Activated T-cell treated with anti-CD3 and anti-CD28 coated beads for 24 hours (primary cell): ENCODE measurements around the gene F12.
"Not testable (repeated sequence)": the region's sequence is repeated elsewhere in the genome, so short reads cannot be mapped to it uniquely, and the experiment has no call there.

Experiments used
- DNase-seq: peaks from one replicate; pipeline ENCODE4 v3.0.0-alpha.2; 2020; ENCODE audit warnings: low read depth

The F12 gene

GRCh38 chr5:177387405-177387804, 22.0 kb downstream of the F12 start:
- DNase-seq = no peak

- no peak for DNase-seq
These were observed 22.8 kb downstream of the F12 start for GRCh38 chr5:177386542-177386941.

DNA sequence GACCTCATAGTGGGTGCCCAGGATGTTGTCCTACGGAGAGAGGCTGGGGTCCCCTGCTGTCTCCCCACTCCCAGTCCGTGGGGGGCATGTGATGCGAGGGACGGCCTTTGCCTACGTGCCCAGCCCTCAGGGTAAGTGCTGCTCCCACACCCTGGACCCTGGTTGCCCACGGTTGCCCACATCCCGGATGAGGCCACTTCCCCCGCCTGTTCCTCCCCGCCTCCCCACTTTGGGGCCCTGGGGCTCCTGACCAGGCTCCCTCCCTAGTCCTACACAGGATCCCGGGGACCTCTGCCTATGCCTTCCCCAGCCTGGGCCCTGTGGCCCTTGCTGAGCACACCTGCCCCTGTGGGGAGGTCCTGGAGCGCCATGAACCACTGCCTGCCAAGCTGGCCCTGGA, 23.6 kb downstream of the F12 start:
- no peak for DNase-seq

DNA sequence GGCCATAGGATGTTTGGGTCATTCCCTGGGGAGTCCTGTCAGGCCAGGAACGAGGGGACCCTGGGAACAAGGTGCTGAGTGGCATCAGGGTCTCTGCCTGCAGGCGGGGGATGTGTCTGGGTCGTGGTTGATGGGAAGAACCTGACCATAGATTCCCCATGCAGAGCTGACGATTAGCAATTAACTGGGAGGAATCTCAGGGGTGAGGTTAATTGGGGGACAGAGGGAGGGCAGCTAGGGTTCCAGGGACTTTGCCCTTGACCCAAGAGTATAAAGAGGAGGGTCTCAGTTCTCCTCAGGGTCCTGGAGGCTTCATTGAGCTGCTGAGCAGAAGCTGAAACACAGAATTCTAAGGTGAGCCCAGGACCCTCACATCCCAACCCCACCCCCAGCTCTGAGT, 25.2 kb downstream of the F12 start, which contains the start of gene SLC34A1:
Gene SLC34A1, plus strand, starts transcription at position 301 of the 400 bp plus-strand sequence. CDS start 1,308 bp downstream, outside the sequence.
- no peak for DNase-seq

DNA sequence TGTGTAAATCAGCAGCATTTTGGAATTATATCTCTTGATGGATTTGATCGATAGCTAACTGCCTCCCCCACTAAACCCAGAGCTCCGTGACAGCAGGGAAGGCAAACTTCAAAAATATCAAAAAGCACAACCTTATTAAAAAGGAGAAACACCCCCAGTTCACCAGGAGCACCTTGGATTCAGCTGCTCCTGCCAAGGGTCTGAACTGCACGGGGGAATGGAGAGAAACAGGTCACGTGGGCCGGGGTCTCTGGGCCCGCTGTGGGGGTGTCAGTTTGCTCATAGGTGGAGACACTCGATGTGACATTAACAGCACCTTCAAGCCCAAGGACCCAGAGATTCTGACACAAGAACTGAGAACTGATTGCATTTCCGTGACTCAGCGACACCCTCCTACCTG, 26.2 kb downstream of the F12 start:
- no peak for DNase-seq

- no peak for DNase-seq
These were observed 26.8 kb downstream of the F12 start for GRCh38 chr5:177382423-177383029.

- no peak for DNase-seq
These were observed 28.6 kb downstream of the F12 start for GRCh38 chr5:177380805-177381126.

- no peak for DNase-seq
These were observed 30.2 kb downstream of the F12 start for GRCh38 chr5:177378884-177379883.

DNA sequence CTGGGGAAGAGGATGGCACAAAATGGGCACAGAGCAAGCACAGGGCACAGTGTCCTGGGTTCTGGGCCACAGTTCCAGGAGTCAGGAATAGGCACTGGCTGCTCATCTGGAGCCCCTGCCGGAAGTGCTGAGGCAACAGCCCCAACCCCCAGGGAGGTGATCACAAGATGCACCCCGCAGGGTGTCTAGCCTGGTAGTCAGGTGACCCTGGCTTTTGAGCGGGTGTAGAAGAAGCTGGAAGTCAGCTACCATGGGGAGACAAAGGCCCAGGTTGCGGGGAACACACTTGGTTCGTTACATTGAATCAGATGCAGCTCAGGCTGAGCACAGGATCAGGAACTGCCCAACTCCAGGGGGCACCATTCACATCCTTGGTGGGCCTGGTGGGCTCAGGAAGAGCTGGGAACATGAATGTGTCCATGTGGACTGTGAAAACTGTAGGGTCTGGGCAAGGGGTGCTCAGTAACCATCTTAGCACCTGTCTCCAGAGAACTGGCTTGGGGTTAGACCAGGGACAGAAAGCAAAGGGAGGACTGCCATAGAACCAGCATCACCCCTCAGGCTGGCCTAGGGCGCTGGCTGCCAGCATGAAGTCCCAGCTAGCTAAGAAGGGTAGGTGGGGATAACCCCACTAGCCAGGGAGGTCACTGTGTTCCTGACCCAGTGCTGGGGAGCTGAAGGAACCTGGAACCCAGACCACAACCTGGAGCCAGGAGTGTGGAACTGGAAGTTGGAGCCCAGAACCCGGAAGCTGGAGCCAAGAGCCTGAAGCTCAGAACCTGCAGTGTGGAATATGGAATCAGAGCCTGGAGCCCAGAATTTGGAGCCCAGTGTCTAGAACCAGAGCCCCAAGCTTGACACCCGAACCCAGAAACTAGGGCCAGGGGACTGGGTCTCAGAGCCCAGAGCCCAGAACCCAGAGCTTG, 31.2 kb downstream of the F12 start:
- DNase-seq = no peak

- no peak for DNase-seq
These were observed 33.3 kb downstream of the F12 start for GRCh38 chr5:177376107-177376506.

DNA sequence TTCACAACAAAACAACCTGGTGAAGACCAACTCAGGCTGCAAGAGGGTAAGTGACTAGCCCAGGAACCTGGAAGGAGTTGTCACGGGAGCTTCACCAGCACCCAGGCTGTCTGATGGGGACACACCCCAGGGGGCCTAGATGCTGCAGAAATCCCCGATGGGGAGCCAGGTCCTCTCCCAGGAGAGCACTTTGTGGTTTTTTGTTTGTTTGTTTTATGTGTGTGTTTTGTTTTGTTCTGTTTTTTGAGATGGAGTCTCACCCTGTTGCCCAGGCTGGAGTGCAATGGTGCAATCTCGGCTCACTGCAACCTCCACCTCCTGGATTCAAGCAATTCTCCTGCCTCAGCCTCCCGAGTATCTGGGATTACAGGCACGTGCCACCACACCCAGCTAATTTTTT, 33.8 kb downstream of the F12 start:
- not testable (repeated sequence) for DNase-seq

GRCh38 chr5:177374211-177374610, 35.2 kb downstream of the F12 start:
- DNase-seq = no peak

DNA sequence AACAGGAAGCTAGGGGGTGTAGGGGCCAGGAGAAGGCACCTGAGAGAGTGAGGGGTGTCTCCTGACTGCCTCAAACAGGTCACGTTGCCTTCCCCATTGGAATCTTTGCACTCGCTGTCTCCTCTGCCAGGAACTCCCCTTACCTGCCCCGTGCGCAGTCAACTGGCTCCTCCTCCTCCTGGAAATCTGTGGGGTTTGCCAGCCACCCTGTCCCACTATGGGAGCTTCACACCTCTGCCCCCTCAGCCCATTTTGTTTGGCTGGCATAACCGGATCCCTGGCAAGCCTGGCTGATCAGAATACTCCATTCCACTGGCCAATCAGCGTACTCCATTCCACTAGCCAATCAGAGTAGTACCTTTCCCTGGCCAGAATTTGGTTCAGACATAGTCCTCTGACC, 35.6 kb downstream of the F12 start:
- no peak for DNase-seq

- DNase-seq = no peak
These were observed 36.5 kb downstream of the F12 start for GRCh38 chr5:177372910-177373309.

- DNase-seq = no peak
These were observed 37.1 kb downstream of the F12 start for GRCh38 chr5:177372034-177372896.

DNA sequence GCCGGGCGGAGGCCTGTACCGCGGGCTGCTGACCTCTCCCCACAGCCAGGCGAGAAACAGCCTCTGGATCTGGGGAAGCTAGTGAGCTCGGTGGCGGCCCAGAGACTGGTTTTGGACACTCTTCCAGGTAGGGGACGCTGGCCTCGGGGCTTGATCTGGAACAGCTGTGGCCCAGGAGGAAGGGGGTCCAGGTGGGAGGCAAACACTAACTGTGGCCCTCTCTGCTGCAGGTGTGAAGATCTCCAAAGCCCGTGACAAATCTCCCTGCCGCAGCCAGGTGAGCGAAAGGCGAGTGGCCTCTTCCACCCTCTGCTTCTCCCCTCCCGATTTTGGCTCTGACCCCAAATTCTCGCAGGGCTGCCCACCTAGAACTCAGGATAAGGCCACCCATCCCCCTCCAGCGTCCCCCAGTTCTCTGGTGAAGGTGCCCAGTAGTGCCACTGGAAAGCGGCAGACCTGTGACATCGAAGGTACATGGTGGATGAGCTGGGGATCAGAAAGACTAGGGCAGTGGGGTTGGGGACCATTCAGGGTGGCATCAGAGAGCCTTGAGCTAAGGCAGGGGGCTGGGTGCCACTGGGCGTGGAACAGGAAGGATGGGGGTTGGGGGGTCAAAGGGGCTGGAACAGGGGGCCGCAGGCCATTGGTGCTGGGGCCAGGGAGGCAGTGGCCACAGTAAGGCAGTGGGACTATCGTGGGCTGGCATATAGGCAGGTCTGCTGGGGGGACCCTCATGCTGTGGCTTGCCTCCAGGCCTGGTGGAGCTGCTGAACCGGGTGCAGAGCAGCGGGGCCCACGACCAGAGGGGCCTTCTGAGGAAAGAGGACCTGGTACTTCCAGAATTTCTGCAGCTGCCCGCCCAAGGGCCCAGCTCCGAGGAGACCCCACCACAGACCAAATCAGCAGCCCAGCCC, 38.0 kb downstream of the F12 start:
- no peak for DNase-seq

- peak; percentile 48 for DNase-seq
These were observed 38.8 kb downstream of the F12 start for GRCh38 chr5:177370488-177371119.

DNA sequence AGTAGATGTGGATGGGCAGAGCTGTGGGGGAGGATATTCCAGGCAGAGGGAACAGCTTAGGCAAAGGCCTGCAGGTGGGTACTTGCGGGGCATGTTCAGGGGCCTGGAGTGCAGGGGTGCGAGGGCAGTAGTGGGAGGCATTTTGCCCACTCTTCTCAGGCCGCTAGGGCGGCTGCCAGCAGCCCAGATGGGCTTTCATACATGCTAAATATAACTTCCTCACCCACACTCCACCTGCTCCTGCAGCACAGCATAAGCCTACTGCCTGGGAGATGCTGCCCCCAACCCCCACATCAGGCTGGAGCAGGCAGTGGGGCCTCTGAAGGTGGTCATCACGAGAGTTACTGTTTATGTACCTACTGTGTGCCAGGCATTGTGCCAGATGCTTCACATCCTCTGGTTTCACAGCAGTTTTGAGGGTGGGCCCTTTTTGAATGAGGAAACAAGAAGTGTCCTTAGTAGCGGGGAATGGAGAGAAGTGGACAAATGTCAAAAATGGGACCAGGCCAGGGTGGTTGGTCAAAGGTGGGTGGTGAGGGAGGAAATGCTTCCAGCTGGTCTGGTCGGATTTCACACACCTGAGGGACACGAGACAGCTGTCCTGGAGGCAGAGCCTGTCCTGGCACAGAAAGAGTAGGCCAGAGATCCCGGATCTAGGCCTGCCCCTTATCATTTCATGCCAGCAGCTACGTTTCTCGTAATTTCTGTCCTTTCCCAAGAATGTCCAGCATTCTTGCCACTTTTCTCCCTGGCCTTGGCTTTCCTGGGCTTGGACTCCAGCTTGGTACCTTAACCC, 39.5 kb downstream of the F12 start:
- no peak for DNase-seq
